ENCODE data around the gene LRRC72.
"Not testable (repeated sequence)": the region's sequence is repeated elsewhere in the genome, so short reads cannot be mapped to it uniquely, and the experiment has no call there.

Gene LRRC72

GRCh38 chr7:16564909-16565426 is 38.3 kb downstream of the LRRC72 start:
- no peak for FAIRE-seq
- DNase-seq (ENCODE audit: insufficient read length, low spot score) = peak; percentile 53

DNA sequence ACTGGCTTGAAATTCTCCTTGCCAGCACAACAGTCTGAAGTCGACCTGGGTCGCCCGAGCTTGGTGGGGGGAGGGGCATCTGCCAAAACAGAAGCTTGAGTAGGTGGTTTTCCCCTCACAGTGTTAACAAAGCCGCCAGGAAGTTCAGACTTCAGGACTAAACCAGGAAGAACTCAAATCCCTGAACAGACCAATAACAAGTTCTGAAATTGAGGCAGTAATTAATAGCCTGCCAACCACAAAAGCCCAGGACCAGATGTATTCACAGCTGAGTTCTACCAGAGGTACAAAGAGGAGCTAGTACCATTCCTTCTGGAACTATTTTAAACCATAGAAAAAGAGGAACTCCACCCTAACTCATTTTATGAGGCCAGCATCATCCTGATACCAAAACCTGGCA is 45.3 kb downstream of the LRRC72 start:
- FAIRE-seq = no peak
- DNase-seq (ENCODE audit: insufficient read length, low spot score) = no peak

- DNase-seq (ENCODE audit: insufficient read length, low spot score) = no peak
- no peak for FAIRE-seq
These were observed 52.6 kb downstream of the LRRC72 start for GRCh38 chr7:16579216-16579615.

DNA sequence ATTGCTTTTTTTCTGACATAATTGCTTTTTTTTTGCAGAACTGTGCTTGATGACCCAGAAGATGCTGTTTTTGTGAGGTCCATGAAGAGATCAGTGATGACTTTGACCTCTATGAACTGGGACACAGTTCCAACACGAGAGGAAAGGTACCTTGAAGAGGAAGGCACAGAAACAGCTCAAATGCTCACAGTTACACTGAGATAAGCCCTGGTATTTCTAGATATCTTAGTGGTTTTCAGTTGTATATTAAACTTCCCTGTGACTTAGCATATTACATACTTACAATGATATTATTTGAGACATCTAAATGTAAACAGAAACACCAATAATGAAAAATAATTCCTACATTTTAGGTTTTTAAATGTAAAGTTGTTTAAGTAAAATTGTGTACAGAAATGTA is 54.7 kb downstream of the LRRC72 start:
- no peak for FAIRE-seq
- no peak for DNase-seq (ENCODE audit: insufficient read length, low spot score)

GRCh38 chr7:16583834-16584233 is 57.2 kb downstream of the LRRC72 start:
- DNase-seq (ENCODE audit: insufficient read length, low spot score) = no peak
- FAIRE-seq = no peak

DNA sequence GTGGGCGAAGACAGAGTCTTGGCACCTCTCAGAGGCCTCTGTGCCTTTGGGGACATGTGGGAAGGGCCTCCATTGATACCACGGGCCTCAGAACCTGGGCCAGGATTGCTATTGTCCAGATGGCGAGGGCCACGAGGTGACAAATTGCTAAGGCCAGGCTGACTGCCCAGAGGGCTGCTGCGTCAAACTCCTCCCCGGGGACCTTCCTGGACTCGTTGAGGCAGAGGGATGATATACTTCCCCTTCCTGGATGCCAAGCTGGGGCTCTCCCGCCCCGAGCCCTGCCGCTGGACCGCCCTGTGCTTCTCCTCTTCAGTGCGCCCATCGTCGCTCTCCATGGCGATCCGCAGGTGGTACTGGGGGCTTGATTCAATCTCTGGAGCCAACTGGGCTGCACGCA is 58.9 kb downstream of the LRRC72 start:
- FAIRE-seq = no peak
- no peak for DNase-seq (ENCODE audit: insufficient read length, low spot score)

- FAIRE-seq (no peak), DNase-seq (ENCODE audit: insufficient read length, low spot score) (no peak)
These were observed 59.7 kb downstream of the LRRC72 start for GRCh38 chr7:16586081-16586874.

GRCh38 chr7:16587129-16587528 is 60.5 kb downstream of the LRRC72 start:
- FAIRE-seq (no peak), DNase-seq (ENCODE audit: insufficient read length, low spot score) (no peak)

DNA sequence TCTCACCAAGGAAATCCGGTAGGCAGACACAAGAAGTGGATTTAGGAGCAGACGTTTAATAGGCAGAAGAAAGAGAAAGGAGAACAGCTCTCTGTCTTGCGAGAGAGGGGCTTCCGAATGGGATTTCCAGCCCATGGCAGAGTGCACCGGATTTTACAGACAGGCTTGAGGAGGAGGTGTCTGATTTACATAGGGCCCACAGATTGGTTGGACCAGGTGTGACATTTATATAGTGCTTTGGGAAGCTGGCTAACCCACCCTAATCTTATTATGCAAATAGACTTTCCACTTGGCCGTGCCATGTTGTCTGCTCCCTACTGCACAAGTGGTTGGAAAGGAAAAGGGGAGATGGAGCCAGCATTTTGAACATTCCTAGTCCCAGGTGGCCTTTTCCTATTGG is 61.2 kb downstream of the LRRC72 start:
- FAIRE-seq (no peak), DNase-seq (ENCODE audit: insufficient read length, low spot score) (no peak)

- no peak for DNase-seq (ENCODE audit: insufficient read length, low spot score)
- FAIRE-seq = no peak
These were observed 63.3 kb downstream of the LRRC72 start for GRCh38 chr7:16589881-16590280.

DNA sequence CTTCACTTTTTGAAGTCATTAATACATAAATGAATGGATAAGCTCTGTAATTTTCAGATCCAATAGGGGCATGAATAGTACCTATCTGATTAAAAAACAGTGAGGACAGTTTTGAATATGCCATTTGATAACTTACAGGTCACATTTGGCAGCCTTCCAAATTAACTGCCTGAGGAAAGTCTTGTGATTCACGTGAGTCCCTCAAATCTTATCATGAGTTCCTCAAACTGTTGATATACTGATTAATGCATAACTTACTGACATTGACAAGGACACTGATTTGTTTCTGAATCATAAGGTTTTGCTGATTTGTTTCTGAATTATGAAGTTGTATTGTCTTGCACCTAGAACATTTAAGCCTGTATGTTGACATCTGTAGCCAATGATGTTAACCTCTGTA is 63.8 kb downstream of the LRRC72 start:
- FAIRE-seq (no peak), DNase-seq (ENCODE audit: insufficient read length, low spot score) (no peak)

- no peak for FAIRE-seq
- DNase-seq (ENCODE audit: insufficient read length, low spot score) = no peak
These were observed 65.8 kb downstream of the LRRC72 start for GRCh38 chr7:16592395-16592794.

- FAIRE-seq = no peak
- peak; percentile 12 for DNase-seq (ENCODE audit: insufficient read length, low spot score)
These were observed 67.4 kb downstream of the LRRC72 start for GRCh38 chr7:16594061-16594460.

- DNase-seq (ENCODE audit: insufficient read length, low spot score) (no peak), FAIRE-seq (no peak)
These were observed 68.1 kb downstream of the LRRC72 start for GRCh38 chr7:16594676-16595075.

GRCh38 chr7:16595596-16595995 is 69.0 kb downstream of the LRRC72 start:
- not testable (repeated sequence) for FAIRE-seq; DNase-seq (ENCODE audit: insufficient read length, low spot score)

- no peak for FAIRE-seq
These were observed 71.4 kb downstream of the LRRC72 start for GRCh38 chr7:16598015-16598414.

GRCh38 chr7:16599860-16600259 is 73.2 kb downstream of the LRRC72 start:
- no peak for DNase-seq (ENCODE audit: insufficient read length, low spot score)
- no peak for FAIRE-seq

More at GRCh38 chr7:16598015-16598414, 71.4 kb downstream of the LRRC72 start:
- no peak for DNase-seq (ENCODE audit: insufficient read length, low spot score)

- FAIRE-seq (peak; percentile 49), DNase-seq (ENCODE audit: insufficient read length, low spot score) (no peak)
These were observed 77.0 kb downstream of the LRRC72 start for GRCh38 chr7:16603633-16604032.

- FAIRE-seq = no peak
- no peak for DNase-seq (ENCODE audit: insufficient read length, low spot score)
These were observed 77.4 kb downstream of the LRRC72 start for GRCh38 chr7:16604054-16604453.

DNA sequence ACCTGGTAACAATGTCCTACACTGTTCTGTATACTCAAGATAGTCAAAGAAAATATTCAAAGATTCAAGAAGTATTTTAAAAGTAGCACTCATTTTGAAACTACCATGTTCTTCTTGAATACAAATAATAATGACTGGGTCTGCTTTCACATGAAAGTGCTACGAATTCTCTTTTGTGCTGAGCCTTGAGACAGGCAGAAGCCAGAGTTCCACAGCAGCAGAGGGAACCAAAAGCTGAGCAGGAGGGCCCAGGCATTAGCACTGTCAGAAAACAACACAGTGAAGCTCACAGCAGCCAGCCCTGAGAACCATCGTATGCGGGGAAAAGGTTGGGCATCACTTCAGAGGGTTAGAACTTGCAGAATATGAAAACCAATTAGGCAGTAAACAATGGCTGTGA is 80.1 kb downstream of the LRRC72 start:
- no peak for DNase-seq (ENCODE audit: insufficient read length, low spot score)

DNA sequence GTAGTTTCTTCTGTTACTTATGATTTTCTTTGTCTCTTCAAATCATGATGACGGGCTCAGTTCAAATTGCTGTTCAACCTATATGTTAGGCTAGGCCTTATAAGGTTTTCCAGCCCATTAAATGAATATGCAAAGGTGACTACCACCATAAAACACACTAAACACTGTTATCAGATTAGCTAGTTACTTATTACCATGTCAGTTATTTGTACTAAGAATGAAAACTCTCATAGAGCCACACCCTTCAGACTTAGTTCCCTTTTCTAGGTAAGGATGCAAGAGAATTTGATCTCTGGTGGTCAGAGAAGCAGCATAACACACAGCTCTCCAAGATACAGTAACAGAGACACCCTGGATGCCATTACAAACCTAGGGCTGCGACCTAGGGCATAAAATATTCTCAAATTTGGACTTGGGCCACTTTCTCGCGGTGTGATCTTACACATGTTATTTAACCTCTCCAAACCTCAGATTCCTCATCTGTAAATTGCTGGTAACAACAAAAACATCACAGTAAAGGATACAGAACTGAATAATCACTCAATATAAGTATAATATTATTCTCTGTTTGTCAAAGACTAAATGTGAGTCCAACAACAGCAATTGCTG is 83.3 kb downstream of the LRRC72 start:
- DNase-seq (ENCODE audit: insufficient read length, low spot score) (no peak), FAIRE-seq (no peak)

More for the DNA sequence above, 80.1 kb downstream of the LRRC72 start:
- FAIRE-seq = no peak

GRCh38 chr7:16611711-16612110 is 85.1 kb downstream of the LRRC72 start:
- DNase-seq (ENCODE audit: insufficient read length, low spot score) (no peak), FAIRE-seq (no peak)

All from HTR-8/SVneo (cell line).